Neural crest cell (in vitro differentiated cells): Measurements from ENCODE around the gene OPN1MW2. TPM values are rescaled to one million over a fixed set of nuclear protein-coding genes. Genes with fewer than 3 reads are reported as not detected.
"Not testable (repeated sequence)": the region's sequence is repeated elsewhere in the genome, so short reads cannot be mapped to it uniquely, and the experiment has no call there.

ENCODE experiments used
- DNase-seq: peaks from one replicate; pipeline ENCODE4 v3.0.0; 2021; ENCODE audit warnings: low read depth, mixed read lengths, low spot score
- H3K27ac Mint-ChIP-seq: one replicate; pipeline ENCODE4 v1.8.0; 2021; ENCODE audit warnings: mild to moderate bottlenecking, mixed read lengths; ENCODE audit not compliant: unreplicated experiment
- H3K27me3 Mint-ChIP-seq: 2 replicates; pipeline ENCODE4 v1.8.0; 2021; ENCODE audit warnings: low read depth, mild to moderate bottlenecking, mixed read lengths
- H3K36me3 Mint-ChIP-seq: 2 replicates; pipeline ENCODE4 v1.8.0; 2021; ENCODE audit warnings: low read depth, mild to moderate bottlenecking, mixed read lengths
- H3K4me1 Mint-ChIP-seq: 2 replicates; pipeline ENCODE4 v1.8.0; 2021; ENCODE audit warnings: mixed read lengths
- H3K4me3 Mint-ChIP-seq: one replicate; pipeline ENCODE4 v1.8.0; 2021; ENCODE audit warnings: mild to moderate bottlenecking, mixed read lengths
- H3K9me3 Mint-ChIP-seq: 2 replicates; pipeline ENCODE4 v1.8.0; 2021; ENCODE audit warnings: mixed read lengths
- total RNA-seq: library from RNA; stranded (reverse); gene quantifications from 2 replicates; pipeline ENCODE4 v1.2.1, GENCODE V29; 2021

The OPN1MW2 gene
- total RNA-seq, 1 donor from 2014 or later = not detected

- not testable (repeated sequence) for H3K4me3 Mint-ChIP-seq, H3K9me3 Mint-ChIP-seq, DNase-seq, H3K36me3 Mint-ChIP-seq, H3K4me1 Mint-ChIP-seq, H3K27ac Mint-ChIP-seq, H3K27me3 Mint-ChIP-seq
Measured at GRCh38 chrX:154233620-154234019, 14.1 kb downstream of the OPN1MW2 start.

GRCh38 chrX:154238939-154239559 lies 19.5 kb downstream of the OPN1MW2 start:
- H3K9me3 Mint-ChIP-seq, H3K4me3 Mint-ChIP-seq, H3K27ac Mint-ChIP-seq, H3K27me3 Mint-ChIP-seq, H3K36me3 Mint-ChIP-seq, H3K4me1 Mint-ChIP-seq, DNase-seq: not testable (repeated sequence)

GRCh38 chrX:154239982-154240503 lies 20.5 kb downstream of the OPN1MW2 start:
- not testable (repeated sequence) for H3K27me3 Mint-ChIP-seq, H3K4me1 Mint-ChIP-seq, H3K36me3 Mint-ChIP-seq, H3K4me3 Mint-ChIP-seq, H3K27ac Mint-ChIP-seq, H3K9me3 Mint-ChIP-seq, DNase-seq

- not testable (repeated sequence) for H3K36me3 Mint-ChIP-seq, H3K27me3 Mint-ChIP-seq, H3K4me3 Mint-ChIP-seq, H3K27ac Mint-ChIP-seq, DNase-seq, H3K9me3 Mint-ChIP-seq, H3K4me1 Mint-ChIP-seq
Measured at GRCh38 chrX:154247377-154248045, 28.0 kb downstream of the OPN1MW2 start.

- H3K4me1 Mint-ChIP-seq, H3K4me3 Mint-ChIP-seq, H3K9me3 Mint-ChIP-seq, H3K27me3 Mint-ChIP-seq, H3K36me3 Mint-ChIP-seq, H3K27ac Mint-ChIP-seq, DNase-seq: not testable (repeated sequence)
Measured at GRCh38 chrX:154248076-154248475, 28.5 kb downstream of the OPN1MW2 start.

- not testable (repeated sequence) for H3K9me3 Mint-ChIP-seq, H3K4me1 Mint-ChIP-seq, H3K36me3 Mint-ChIP-seq, H3K4me3 Mint-ChIP-seq, DNase-seq, H3K27ac Mint-ChIP-seq, H3K27me3 Mint-ChIP-seq
Measured at GRCh38 chrX:154257282-154257681, 37.7 kb downstream of the OPN1MW2 start, which contains the start of gene OPN1MW3. OPN1MW3 (plus strand) TSS chrX:154257582; CDS start chrX:154257620, 38 bp downstream.

GRCh38 chrX:154258711-154259110 lies 39.2 kb downstream of the OPN1MW2 start:
- H3K36me3 Mint-ChIP-seq, H3K9me3 Mint-ChIP-seq, H3K4me1 Mint-ChIP-seq, H3K4me3 Mint-ChIP-seq, H3K27me3 Mint-ChIP-seq, DNase-seq, H3K27ac Mint-ChIP-seq: not testable (repeated sequence)

- H3K4me3 Mint-ChIP-seq, H3K9me3 Mint-ChIP-seq, H3K27me3 Mint-ChIP-seq, H3K36me3 Mint-ChIP-seq, H3K27ac Mint-ChIP-seq, DNase-seq, H3K4me1 Mint-ChIP-seq: not testable (repeated sequence)
Measured at GRCh38 chrX:154263072-154263471, 43.5 kb downstream of the OPN1MW2 start.

- H3K4me3 Mint-ChIP-seq, H3K9me3 Mint-ChIP-seq, DNase-seq, H3K27me3 Mint-ChIP-seq, H3K27ac Mint-ChIP-seq, H3K36me3 Mint-ChIP-seq, H3K4me1 Mint-ChIP-seq: not testable (repeated sequence)
Measured at GRCh38 chrX:154269245-154269644, 49.7 kb downstream of the OPN1MW2 start.

Other genes with a start within 250 kb of the OPN1MW2 start
- gene HCFC1, start 247.9 kb upstream of the OPN1MW2 start, total RNA-seq = 168 and 173 TPM in 2 replicates
- 8.0 and 14.0 TPM in 2 replicates for gene TMEM187, start 247.0 kb upstream of the OPN1MW2 start, total RNA-seq
- gene IRAK1, start 199.9 kb upstream of the OPN1MW2 start, total RNA-seq = 119 and 127 TPM in 2 replicates
- gene MECP2, start 122.0 kb upstream of the OPN1MW2 start, total RNA-seq = 49.1 and 51.0 TPM in 2 replicates
- gene OPN1LW, start 75.5 kb upstream of the OPN1MW2 start, total RNA-seq = not detected in 2 replicates
- gene OPN1MW, start 37.2 kb upstream of the OPN1MW2 start, total RNA-seq = not detected in 2 replicates
- not detected in 2 replicates for gene OPN1MW3, start 37.8 kb downstream of the OPN1MW2 start, total RNA-seq
- not detected in 2 replicates for gene TEX28, start 75.4 kb downstream of the OPN1MW2 start, total RNA-seq
- 0.91 and 1.1 TPM in 2 replicates for gene TKTL1, start 76.0 kb downstream of the OPN1MW2 start, total RNA-seq
- gene FLNA, start 154.9 kb downstream of the OPN1MW2 start, total RNA-seq = 786 and 809 TPM in 2 replicates
- 54.3 and 56.8 TPM in 2 replicates for gene EMD, start 159.5 kb downstream of the OPN1MW2 start, total RNA-seq
- 2,853 and 2,857 TPM in 2 replicates for gene RPL10, start 178.6 kb downstream of the OPN1MW2 start, total RNA-seq
- 9.3 and 11.5 TPM in 2 replicates for gene DNASE1L1, start 189.5 kb downstream of the OPN1MW2 start, total RNA-seq
- gene TAFAZZIN, start 191.8 kb downstream of the OPN1MW2 start, total RNA-seq = 45.7 and 47.1 TPM in 2 replicates
- gene ATP6AP1, start 208.9 kb downstream of the OPN1MW2 start, total RNA-seq = 78.2 and 79.8 TPM in 2 replicates
- 206 and 210 TPM in 2 replicates for gene GDI1, start 217.4 kb downstream of the OPN1MW2 start, total RNA-seq
- 68.8 and 69.0 TPM in 2 replicates for gene FAM50A, start 224.4 kb downstream of the OPN1MW2 start, total RNA-seq
- 74.1 and 75.1 TPM in 2 replicates for gene PLXNA3, start 238.5 kb downstream of the OPN1MW2 start, total RNA-seq